Measurements from ENCODE around the gene DAD1. TPM values are rescaled to one million over a fixed set of nuclear protein-coding genes. Genes with fewer than 3 reads are reported as not detected.

Gene DAD1
- total RNA-seq, 1 experiment from 2014 or later, result 459 TPM

DNA sequence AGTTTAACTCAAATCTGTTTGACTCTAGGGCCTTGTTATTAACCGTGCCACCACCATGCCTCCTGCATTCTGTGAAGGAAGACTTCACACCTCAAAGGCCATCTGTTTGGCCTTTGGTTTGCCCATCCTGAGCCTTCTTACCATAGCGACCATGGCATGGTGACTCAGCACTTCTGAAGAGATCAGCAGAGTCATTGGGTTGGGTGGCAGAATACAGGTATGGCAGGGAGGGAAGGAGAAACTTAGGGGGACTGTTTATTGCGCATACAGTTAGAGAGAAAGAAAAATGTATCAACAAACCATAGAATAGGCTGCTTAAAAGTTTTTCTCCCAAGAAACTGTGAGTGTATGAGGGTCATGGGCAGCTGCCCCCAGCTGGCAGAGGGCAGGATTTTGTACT, 49.2 kb downstream of the DAD1 start:
- no peak overlapping the region for H3K4me3 ChIP-seq (ENCODE audit: low read length)
- no peaks in the 10 kb centered on the region for H3K9me2 ChIP-seq (replicated peaks; ENCODE audit: insufficient read depth, low read length)
- no peaks in the 10 kb centered on the region for H3K9me3 ChIP-seq (ENCODE audit: low read length)
- H3K4me2 ChIP-seq (ENCODE audit: low read depth, low read length, poor library complexity, severe bottlenecking), result no peak overlapping the region
- peaks cover 20% of the 10 kb centered on the region for H3K4me1 ChIP-seq (ENCODE audit: low read length)
- DNase-seq, result no peak
- no peaks in the 10 kb centered on the region for H4K20me1 ChIP-seq (ENCODE audit: insufficient read depth, low read depth, low read length)
- H3K27me3 ChIP-seq (ENCODE audit: low read length), result no peaks in the 10 kb centered on the region
- H3K27ac ChIP-seq (ENCODE audit: low read length), result no peak overlapping the region
- no peak overlapping the region for H3K9ac ChIP-seq (ENCODE audit: low read length)
- no peaks in the 10 kb centered on the region for H3K36me3 ChIP-seq (ENCODE audit: insufficient read depth, low read length)
- H3K79me2 ChIP-seq (ENCODE audit: low read length), result no peaks in the 10 kb centered on the region
- H2AFZ ChIP-seq (ENCODE audit: low read length), result no peak overlapping the region

DNA sequence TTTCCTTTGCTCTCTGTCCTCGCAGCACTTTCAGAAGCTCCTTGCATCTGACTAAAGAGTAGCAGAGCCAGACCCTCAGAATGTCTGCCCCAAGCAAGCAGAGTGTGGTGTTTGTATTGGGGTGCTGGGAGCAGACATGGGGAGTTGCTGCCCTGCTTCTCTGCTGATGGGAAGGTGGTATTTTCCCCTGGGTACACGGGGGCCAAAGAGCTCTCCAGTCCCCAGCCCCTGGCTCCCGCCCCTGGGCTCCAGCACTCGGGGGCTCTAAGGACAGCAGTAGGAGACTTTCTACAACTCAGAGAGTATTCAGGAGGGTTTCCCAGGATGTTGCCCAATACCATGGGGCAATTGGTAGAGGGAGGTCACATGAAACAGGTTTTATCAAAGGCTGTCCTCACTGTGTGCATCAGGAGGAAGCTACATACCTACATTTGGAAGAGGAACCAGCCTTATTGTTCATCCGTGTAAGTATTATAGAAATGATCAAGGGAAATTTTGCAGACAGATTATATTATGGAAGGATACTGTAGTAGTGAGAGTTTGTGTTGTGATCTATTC, 50.3 kb downstream of the DAD1 start:
- Histone ChIP-seq H3K27ac (ENCODE audit: low read length) (no peak overlapping the region), H3K4me1 (ENCODE audit: low read length) (peaks cover 9% of the 10 kb centered on the region), H3K79me2 (ENCODE audit: low read length) (no peaks in the 10 kb centered on the region), H3K9me2 (replicated peaks; ENCODE audit: insufficient read depth, low read length) (no peaks in the 10 kb centered on the region), H3K4me3 (ENCODE audit: low read length) (no peak overlapping the region), H3K9ac (ENCODE audit: low read length) (no peak overlapping the region), H4K20me1 (ENCODE audit: insufficient read depth, low read depth, low read length) (no peaks in the 10 kb centered on the region), H2AFZ (ENCODE audit: low read length) (no peak overlapping the region), H3K36me3 (ENCODE audit: insufficient read depth, low read length) (no peaks in the 10 kb centered on the region), H3K9me3 (ENCODE audit: low read length) (no peaks in the 10 kb centered on the region), H3K27me3 (ENCODE audit: low read length) (no peaks in the 10 kb centered on the region), H3K4me2 (ENCODE audit: low read depth, low read length, poor library complexity, severe bottlenecking) (no peak overlapping the region)
- no peak for DNase-seq

- no peaks in the 10 kb centered on the region for H3K27me3 ChIP-seq (ENCODE audit: low read length)
- no peak overlapping the region for H2AFZ ChIP-seq (ENCODE audit: low read length)
- no peak overlapping the region for H3K27ac ChIP-seq (ENCODE audit: low read length)
- H3K4me1 ChIP-seq (ENCODE audit: low read length), result peaks cover 19% of the 10 kb centered on the region
- no peaks in the 10 kb centered on the region for H3K36me3 ChIP-seq (ENCODE audit: insufficient read depth, low read length)
- H3K79me2 ChIP-seq (ENCODE audit: low read length), result no peaks in the 10 kb centered on the region
- H3K4me3 ChIP-seq (ENCODE audit: low read length), result no peak overlapping the region
- H3K9ac ChIP-seq (ENCODE audit: low read length), result no peak overlapping the region
- no peaks in the 10 kb centered on the region for H3K9me3 ChIP-seq (ENCODE audit: low read length)
- no peaks in the 10 kb centered on the region for H3K9me2 ChIP-seq (replicated peaks; ENCODE audit: insufficient read depth, low read length)
- H3K4me2 ChIP-seq (ENCODE audit: low read depth, low read length, poor library complexity, severe bottlenecking), result no peak overlapping the region
- DNase-seq, result no peak
- no peaks in the 10 kb centered on the region for H4K20me1 ChIP-seq (ENCODE audit: insufficient read depth, low read depth, low read length)
These were observed 51.4 kb downstream of the DAD1 start for GRCh38 chr14:22537436-22538310.

GRCh38 chr14:22536853-22537338, 52.1 kb downstream of the DAD1 start:
- no peak overlapping the region for H3K4me2 ChIP-seq (ENCODE audit: low read depth, low read length, poor library complexity, severe bottlenecking)
- H3K79me2 ChIP-seq (ENCODE audit: low read length), result no peaks in the 10 kb centered on the region

GRCh38 chr14:22535916-22536315, 53.1 kb downstream of the DAD1 start:
- H3K4me3 ChIP-seq (ENCODE audit: low read length), result no peak overlapping the region
- H3K4me1 ChIP-seq (ENCODE audit: low read length), result peaks cover 36% of the 10 kb centered on the region
- H3K9me2 ChIP-seq (replicated peaks; ENCODE audit: insufficient read depth, low read length), result no peaks in the 10 kb centered on the region
- H3K9me3 ChIP-seq (ENCODE audit: low read length), result no peaks in the 10 kb centered on the region
- H3K9ac ChIP-seq (ENCODE audit: low read length), result no peak overlapping the region
- DNase-seq, result no peak
- H4K20me1 ChIP-seq (ENCODE audit: insufficient read depth, low read depth, low read length), result no peaks in the 10 kb centered on the region
- peaks cover 5% of the 10 kb centered on the region; the same call in 1 of the 2 replicates for H3K27me3 ChIP-seq (ENCODE audit: low read length)
- no peak overlapping the region for H3K4me2 ChIP-seq (ENCODE audit: low read depth, low read length, poor library complexity, severe bottlenecking)
- no peak overlapping the region for H2AFZ ChIP-seq (ENCODE audit: low read length)
- H3K27ac ChIP-seq (ENCODE audit: low read length), result no peak overlapping the region
- H3K79me2 ChIP-seq (ENCODE audit: low read length), result no peaks in the 10 kb centered on the region
- no peaks in the 10 kb centered on the region for H3K36me3 ChIP-seq (ENCODE audit: insufficient read depth, low read length)

More at GRCh38 chr14:22536853-22537338, 52.1 kb downstream of the DAD1 start:
- Histone ChIP-seq H3K9me3 (ENCODE audit: low read length) (no peaks in the 10 kb centered on the region), H3K9ac (ENCODE audit: low read length) (no peak overlapping the region), H3K36me3 (ENCODE audit: insufficient read depth, low read length) (no peaks in the 10 kb centered on the region), H3K9me2 (replicated peaks; ENCODE audit: insufficient read depth, low read length) (no peaks in the 10 kb centered on the region), H4K20me1 (ENCODE audit: insufficient read depth, low read depth, low read length) (no peaks in the 10 kb centered on the region), H3K4me3 (ENCODE audit: low read length) (no peak overlapping the region), H3K4me1 (ENCODE audit: low read length) (peaks cover 27% of the 10 kb centered on the region), H2AFZ (ENCODE audit: low read length) (peak overlapping the region; percentile 1; the same call in 1 of the 2 replicates), H3K27me3 (ENCODE audit: low read length) (peaks cover 5% of the 10 kb centered on the region; the same call in 1 of the 2 replicates), H3K27ac (ENCODE audit: low read length) (no peak overlapping the region)
- DNase-seq, result peak; percentile 75

- no peaks in the 10 kb centered on the region for H3K36me3 ChIP-seq (ENCODE audit: insufficient read depth, low read length)
These were observed 53.9 kb downstream of the DAD1 start for GRCh38 chr14:22535126-22535525.

GRCh38 chr14:22534547-22534946, 54.5 kb downstream of the DAD1 start:
- Histone ChIP-seq H3K9me3 (ENCODE audit: low read length) (no peaks in the 10 kb centered on the region), H3K9me2 (replicated peaks; ENCODE audit: insufficient read depth, low read length) (no peaks in the 10 kb centered on the region), H2AFZ (ENCODE audit: low read length) (no peak overlapping the region), H4K20me1 (ENCODE audit: insufficient read depth, low read depth, low read length) (no peaks in the 10 kb centered on the region), H3K27ac (ENCODE audit: low read length) (no peak overlapping the region), H3K27me3 (ENCODE audit: low read length) (peaks cover 5% of the 10 kb centered on the region; the same call in 1 of the 2 replicates), H3K4me3 (ENCODE audit: low read length) (no peak overlapping the region), H3K4me2 (ENCODE audit: low read depth, low read length, poor library complexity, severe bottlenecking) (no peak overlapping the region), H3K9ac (ENCODE audit: low read length) (no peak overlapping the region), H3K79me2 (ENCODE audit: low read length) (no peaks in the 10 kb centered on the region), H3K4me1 (ENCODE audit: low read length) (peaks cover 36% of the 10 kb centered on the region), H3K36me3 (ENCODE audit: insufficient read depth, low read length) (no peaks in the 10 kb centered on the region)
- no peak for DNase-seq

More at GRCh38 chr14:22535126-22535525, 53.9 kb downstream of the DAD1 start:
- peaks cover 5% of the 10 kb centered on the region; the same call in 1 of the 2 replicates for H3K27me3 ChIP-seq (ENCODE audit: low read length)
- no peak for DNase-seq
- no peaks in the 10 kb centered on the region for H3K9me2 ChIP-seq (replicated peaks; ENCODE audit: insufficient read depth, low read length)
- H3K9me3 ChIP-seq (ENCODE audit: low read length), result no peaks in the 10 kb centered on the region
- peaks cover 36% of the 10 kb centered on the region for H3K4me1 ChIP-seq (ENCODE audit: low read length)
- H3K79me2 ChIP-seq (ENCODE audit: low read length), result no peaks in the 10 kb centered on the region
- H4K20me1 ChIP-seq (ENCODE audit: insufficient read depth, low read depth, low read length), result no peaks in the 10 kb centered on the region
- no peak overlapping the region for H3K9ac ChIP-seq (ENCODE audit: low read length)
- H3K4me2 ChIP-seq (ENCODE audit: low read depth, low read length, poor library complexity, severe bottlenecking), result no peak overlapping the region
- no peak overlapping the region for H3K27ac ChIP-seq (ENCODE audit: low read length)
- no peak overlapping the region for H3K4me3 ChIP-seq (ENCODE audit: low read length)
- H2AFZ ChIP-seq (ENCODE audit: low read length), result no peak overlapping the region

GRCh38 chr14:22533739-22534359, 55.2 kb downstream of the DAD1 start:
- Histone ChIP-seq H3K4me2 (ENCODE audit: low read depth, low read length, poor library complexity, severe bottlenecking) (no peak overlapping the region), H2AFZ (ENCODE audit: low read length) (no peak overlapping the region), H3K4me1 (ENCODE audit: low read length) (peaks cover 36% of the 10 kb centered on the region), H3K4me3 (ENCODE audit: low read length) (no peak overlapping the region), H3K36me3 (ENCODE audit: insufficient read depth, low read length) (no peaks in the 10 kb centered on the region), H3K27ac (ENCODE audit: low read length) (no peak overlapping the region), H4K20me1 (ENCODE audit: insufficient read depth, low read depth, low read length) (no peaks in the 10 kb centered on the region), H3K27me3 (ENCODE audit: low read length) (peaks cover 5% of the 10 kb centered on the region; the same call in 1 of the 2 replicates), H3K9ac (ENCODE audit: low read length) (no peak overlapping the region), H3K9me2 (replicated peaks; ENCODE audit: insufficient read depth, low read length) (no peaks in the 10 kb centered on the region), H3K79me2 (ENCODE audit: low read length) (no peaks in the 10 kb centered on the region), H3K9me3 (ENCODE audit: low read length) (no peaks in the 10 kb centered on the region)
- DNase-seq, result no peak

Data from Karpas-422 (cell line).